ENCODE data around the gene TBX10.

The TBX10 gene

GRCh38 chr11:67583247-67584204 lies 56.0 kb downstream of the TBX10 start, which contains the start of gene GSTP1:
TSS of gene GSTP1 (plus strand) at chr11:67583812. CDS start at chr11:67583844, 32 bp downstream.
- peak; percentile 75 for DNase-seq
- peaks cover 32% of the 10 kb centered on the region for H3K36me3 ChIP-seq (replicated peaks)
- H3K27me3 ChIP-seq (replicated peaks) = no peaks in the 10 kb centered on the region
- peak within 1 kb of the TSS; percentile 80 for H3K4me3 ChIP-seq (ENCODE audit: low read depth, low read length)
- in situ Hi-C loops (cut with HindIII; ENCODE audit: low pct_ligation_motif_present, low sequenced_read_pairs) = no loop called here
- peak; percentile 58 for TF ChIP-seq CTCF (IDR thresholded peaks at IDR 0.05; ENCODE audit: low read depth, low read length, missing control alignments)
- peak within 1 kb of the TSS; percentile 85 for H3K27ac ChIP-seq

GRCh38 chr11:67582011-67582410 lies 57.6 kb downstream of the TBX10 start:
- no peak overlapping the region for H3K4me3 ChIP-seq (ENCODE audit: low read depth, low read length)
- H3K27ac ChIP-seq = no peak overlapping the region
- no peak for DNase-seq
- H3K27me3 ChIP-seq (replicated peaks) = no peaks in the 10 kb centered on the region
- in situ Hi-C loops (cut with HindIII; ENCODE audit: low pct_ligation_motif_present, low sequenced_read_pairs) = no loop called here
- H3K36me3 ChIP-seq (replicated peaks) = peaks cover 22% of the 10 kb centered on the region
- TF ChIP-seq CTCF (IDR thresholded peaks at IDR 0.05; ENCODE audit: low read depth, low read length, missing control alignments) = no peak

GRCh38 chr11:67581469-67581868 lies 58.1 kb downstream of the TBX10 start:
- in situ Hi-C loops (cut with HindIII; ENCODE audit: low pct_ligation_motif_present, low sequenced_read_pairs) = no loop called here
- Histone ChIP-seq H3K27me3 (replicated peaks) (no peaks in the 10 kb centered on the region), H3K4me3 (ENCODE audit: low read depth, low read length) (no peak overlapping the region), H3K27ac (no peak overlapping the region), H3K36me3 (replicated peaks) (peaks cover 18% of the 10 kb centered on the region)
- no peak for TF ChIP-seq CTCF (IDR thresholded peaks at IDR 0.05; ENCODE audit: low read depth, low read length, missing control alignments)
- DNase-seq = no peak
